ENCODE data around the gene FAM114A1.

Gene FAM114A1

GRCh38 chr4:38951598-38951997 lies 84.0 kb downstream of the FAM114A1 start:
- TF ChIP-seq ZNF18 (tag by site-specific recombination; IDR thresholded peaks at IDR 0.05) (no peak), PATZ1 (tag by site-specific recombination; IDR thresholded peaks at IDR 0.05) (no peak), ZNF335 (tag by site-specific recombination; conservative IDR thresholded peaks at IDR 0.05) (no peak)
- Histone ChIP-seq H3K9me3 (ENCODE audit: control insufficient read depth, insufficient read depth, low read depth, low read length) (no peaks in the 10 kb centered on the region), H3K4me1 (ENCODE audit: control insufficient read depth, insufficient read depth, low read length) (no peaks in the 10 kb centered on the region), H3K4me3 (ENCODE audit: low read depth, low read length) (no peak overlapping the region), H3K36me3 (ENCODE audit: control insufficient read depth in 2 of 2, insufficient read depth in 1 of 2, low read length in 2 of 2) (no peaks in the 10 kb centered on the region), H3K27ac (ENCODE audit: extremely low read depth, low read depth, low read length) (no peak overlapping the region)
- ChIA-PET POLR2A (no interaction called here), CTCF (no interaction called here)

- H3K4me3 ChIP-seq (ENCODE audit: low read depth, low read length): no peak overlapping the region
- CTCF ChIA-PET: no interaction called here
- H3K9me3 ChIP-seq (ENCODE audit: control insufficient read depth, insufficient read depth, low read depth, low read length): no peaks in the 10 kb centered on the region
- POLR2A ChIA-PET: no interaction called here
- no peaks in the 10 kb centered on the region for H3K4me1 ChIP-seq (ENCODE audit: control insufficient read depth, insufficient read depth, low read length)
- H3K27ac ChIP-seq (ENCODE audit: extremely low read depth, low read depth, low read length): no peak overlapping the region
- TF ChIP-seq KLF17 (tag by site-specific recombination; IDR thresholded peaks at IDR 0.05) (no peak), PRDM10 (tag by site-specific recombination; IDR thresholded peaks at IDR 0.05) (no peak), ZNF23 (tag by site-specific recombination; IDR thresholded peaks at IDR 0.05; ENCODE audit: borderline replicate concordance) (no peak), TSHZ1 (tag by site-specific recombination; IDR thresholded peaks at IDR 0.05; ENCODE audit: borderline replicate concordance) (no peak), ZNF155 (tag by site-specific recombination; IDR thresholded peaks at IDR 0.05) (no peak), ZNF146 (tag by site-specific recombination; IDR thresholded peaks at IDR 0.05) (no peak), ELK4 (IDR thresholded peaks at IDR 0.05; ENCODE audit: borderline replicate concordance, low read depth, low read length) (no peak)
- no peaks in the 10 kb centered on the region for H3K36me3 ChIP-seq (ENCODE audit: control insufficient read depth in 2 of 2, insufficient read depth in 1 of 2, low read length in 2 of 2)
Observed at GRCh38 chr4:38952017-38952416, 84.4 kb downstream of the FAM114A1 start.

Measured in HEK293 (cell line).